Peyer's patch (tissue), 4 donors: ENCODE results near the gene KRTAP10-8.

Experiments used
- POLR2A ChIP-seq, 2 donors: fragments of 450-650 bp; IDR thresholded peaks; one replicate each; pipeline ENCODE4 v1.5.1; 2017; ENCODE audit warnings: antibody characterized with exemption in 2 of 2, mild to moderate bottlenecking in 2 of 2, moderate library complexity in 2 of 2
- TF ChIP-seq, protein P1 (sequence below), 6 experiments: fragments of 450-650 bp in 4 of 6; fragments of 200-600 bp in 2 of 6; sonication (generic) in 1 of 6; IDR thresholded peaks; one replicate each; pipeline ENCODE4 v1.5.1; 2017 to 2019; ENCODE audit warnings: antibody characterized with exemption in 6 of 6, mild to moderate bottlenecking in 3 of 6, moderate library complexity in 1 of 6

DNA sequence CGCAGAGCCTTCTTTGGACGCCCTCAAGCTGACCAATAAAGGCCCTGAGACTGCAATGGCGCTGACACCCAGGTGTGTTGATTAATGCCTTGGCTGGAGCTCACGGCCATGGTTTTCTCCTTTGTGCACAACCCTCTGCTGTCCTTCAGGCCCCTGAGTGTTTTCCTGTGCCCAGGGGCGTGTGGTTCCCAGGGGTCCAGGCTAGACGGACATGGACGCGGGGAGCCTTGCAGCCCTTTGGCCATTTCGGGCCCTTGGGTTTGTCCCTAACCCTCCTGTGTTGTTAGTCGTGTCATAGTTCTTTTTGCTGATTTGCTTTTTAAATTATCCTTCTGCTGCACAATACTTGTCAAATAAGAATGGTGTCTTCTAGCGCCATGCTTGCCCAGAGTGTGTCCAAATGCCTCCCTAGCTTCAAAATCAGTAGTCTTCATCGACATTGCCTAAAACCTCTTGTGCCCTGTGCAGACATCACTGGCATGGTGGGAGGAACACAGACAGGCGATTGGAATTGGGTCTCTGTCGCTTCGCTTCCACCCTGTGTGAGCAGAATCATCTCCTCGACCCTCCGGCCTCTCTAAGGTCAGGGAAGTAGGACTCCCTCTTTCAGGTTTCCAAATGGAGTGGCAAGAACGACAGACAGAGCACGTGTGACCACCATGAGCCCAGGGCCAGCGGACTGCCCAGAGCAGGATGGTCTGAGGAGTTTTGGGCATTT, 36.4 kb upstream of the KRTAP10-8 start:
- TF ChIP-seq POLR2A (IDR thresholded peaks at IDR 0.05) = no peak
- TF ChIP-seq, protein P1, sequence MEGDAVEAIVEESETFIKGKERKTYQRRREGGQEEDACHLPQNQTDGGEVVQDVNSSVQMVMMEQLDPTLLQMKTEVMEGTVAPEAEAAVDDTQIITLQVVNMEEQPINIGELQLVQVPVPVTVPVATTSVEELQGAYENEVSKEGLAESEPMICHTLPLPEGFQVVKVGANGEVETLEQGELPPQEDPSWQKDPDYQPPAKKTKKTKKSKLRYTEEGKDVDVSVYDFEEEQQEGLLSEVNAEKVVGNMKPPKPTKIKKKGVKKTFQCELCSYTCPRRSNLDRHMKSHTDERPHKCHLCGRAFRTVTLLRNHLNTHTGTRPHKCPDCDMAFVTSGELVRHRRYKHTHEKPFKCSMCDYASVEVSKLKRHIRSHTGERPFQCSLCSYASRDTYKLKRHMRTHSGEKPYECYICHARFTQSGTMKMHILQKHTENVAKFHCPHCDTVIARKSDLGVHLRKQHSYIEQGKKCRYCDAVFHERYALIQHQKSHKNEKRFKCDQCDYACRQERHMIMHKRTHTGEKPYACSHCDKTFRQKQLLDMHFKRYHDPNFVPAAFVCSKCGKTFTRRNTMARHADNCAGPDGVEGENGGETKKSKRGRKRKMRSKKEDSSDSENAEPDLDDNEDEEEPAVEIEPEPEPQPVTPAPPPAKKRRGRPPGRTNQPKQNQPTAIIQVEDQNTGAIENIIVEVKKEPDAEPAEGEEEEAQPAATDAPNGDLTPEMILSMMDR (IDR thresholded peaks at IDR 0.05) = no peak
